Calu3 (cell line): Measurements from ENCODE around the gene CNKSR3. TPM values are rescaled to one million over a fixed set of nuclear protein-coding genes. Genes with fewer than 3 reads are reported as not detected.

ENCODE experiments used
- BruUV-seq: library from RNA; stranded (reverse); fragments of 400-500 nt; replicated peaks from 2 replicates; lab custom pipeline; 2021; lab: Mats Ljungman, UMichigan
- CTCF ChIA-PET: fragments of 300-600 bp; sonication (Branson Sonifier 250); formaldehyde crosslinking; loops from one replicate; lab custom pipeline; 2022; ENCODE audit warnings: antibody characterized with exemption; lab: Charles Lee
- DNase-seq: peaks from one replicate; pipeline ENCODE4 v3.0.0; 2022
- H3K27ac Mint-ChIP-seq: one replicate; pipeline ENCODE4 v1.8.0; 2022; ENCODE audit warnings: mixed read lengths; ENCODE audit not compliant: unreplicated experiment
- H3K27me3 Mint-ChIP-seq: one replicate; pipeline ENCODE4 v1.8.0; 2022; ENCODE audit warnings: mixed read lengths; ENCODE audit not compliant: unreplicated experiment
- H3K36me3 Mint-ChIP-seq: one replicate; pipeline ENCODE4 v1.8.0; 2022; ENCODE audit warnings: mild to moderate bottlenecking, moderate library complexity, mixed read lengths; ENCODE audit not compliant: insufficient read depth, unreplicated experiment
- H3K4me1 Mint-ChIP-seq: one replicate; pipeline ENCODE4 v1.8.0; 2022; ENCODE audit warnings: mild to moderate bottlenecking, low read depth, mixed read lengths; ENCODE audit not compliant: unreplicated experiment
- H3K4me3 Mint-ChIP-seq: one replicate; pipeline ENCODE4 v1.8.0; 2022; ENCODE audit warnings: mild to moderate bottlenecking, low read depth, moderate library complexity, mixed read lengths; ENCODE audit not compliant: unreplicated experiment
- H3K9me3 Mint-ChIP-seq: one replicate; pipeline ENCODE4 v1.8.0; 2022; ENCODE audit warnings: low read depth, mixed read lengths; ENCODE audit not compliant: unreplicated experiment
- intact Hi-C: fragments of 100-400 bp; cut with micrococcal nuclease; formaldehyde crosslinking; loops from one replicate; pipeline ENCODE4 v1.10.0; 2022; ENCODE audit not compliant: unreplicated experiment
- total RNA-seq: library from RNA; stranded (reverse); gene quantifications from 2 replicates; pipeline ENCODE4 v1.2.3, GENCODE V29; 2022
- TF ChIP-seq, protein P1 (sequence below): fragments of 200-600 bp; IDR thresholded peaks from one replicate; pipeline ENCODE4 v1.8.0; 2022; ENCODE audit warnings: antibody characterized with exemption; ENCODE audit not compliant: unreplicated experiment

Gene CNKSR3
- total RNA-seq, 1 experiment from 2014 or later = 4.0 TPM

DNA sequence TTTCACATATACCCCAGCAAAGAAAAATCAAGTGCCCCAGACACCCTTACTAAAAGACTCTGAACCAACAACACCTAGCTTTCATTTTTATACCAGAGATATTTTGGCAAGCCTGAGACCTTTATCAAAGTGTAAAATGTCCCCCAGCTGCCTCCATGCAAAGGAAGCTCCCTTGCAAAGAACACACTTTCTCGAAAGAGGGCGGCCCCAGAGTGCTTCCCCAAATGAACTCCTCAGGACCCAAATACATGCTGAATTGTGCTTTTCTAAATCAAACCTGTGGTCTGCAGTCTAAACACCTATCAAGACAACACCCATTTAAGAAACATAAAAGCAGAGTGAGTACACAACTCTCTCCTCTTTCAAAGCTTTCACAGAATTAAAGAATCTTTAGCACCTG, 154.4 kb downstream of the CNKSR3 start:
- H3K9me3 Mint-ChIP-seq = no peaks in the 10 kb centered on the region
- TF ChIP-seq, protein P1, sequence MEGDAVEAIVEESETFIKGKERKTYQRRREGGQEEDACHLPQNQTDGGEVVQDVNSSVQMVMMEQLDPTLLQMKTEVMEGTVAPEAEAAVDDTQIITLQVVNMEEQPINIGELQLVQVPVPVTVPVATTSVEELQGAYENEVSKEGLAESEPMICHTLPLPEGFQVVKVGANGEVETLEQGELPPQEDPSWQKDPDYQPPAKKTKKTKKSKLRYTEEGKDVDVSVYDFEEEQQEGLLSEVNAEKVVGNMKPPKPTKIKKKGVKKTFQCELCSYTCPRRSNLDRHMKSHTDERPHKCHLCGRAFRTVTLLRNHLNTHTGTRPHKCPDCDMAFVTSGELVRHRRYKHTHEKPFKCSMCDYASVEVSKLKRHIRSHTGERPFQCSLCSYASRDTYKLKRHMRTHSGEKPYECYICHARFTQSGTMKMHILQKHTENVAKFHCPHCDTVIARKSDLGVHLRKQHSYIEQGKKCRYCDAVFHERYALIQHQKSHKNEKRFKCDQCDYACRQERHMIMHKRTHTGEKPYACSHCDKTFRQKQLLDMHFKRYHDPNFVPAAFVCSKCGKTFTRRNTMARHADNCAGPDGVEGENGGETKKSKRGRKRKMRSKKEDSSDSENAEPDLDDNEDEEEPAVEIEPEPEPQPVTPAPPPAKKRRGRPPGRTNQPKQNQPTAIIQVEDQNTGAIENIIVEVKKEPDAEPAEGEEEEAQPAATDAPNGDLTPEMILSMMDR = no peak
- H3K27ac Mint-ChIP-seq = no peak overlapping the region
- no peak overlapping the region for H3K4me3 Mint-ChIP-seq
- CTCF ChIA-PET = no interaction called here
- H3K36me3 Mint-ChIP-seq = no peaks in the 10 kb centered on the region
- no TSS peak for BruUV-seq
- intact Hi-C loops = no loop called here
- no peaks in the 10 kb centered on the region for H3K4me1 Mint-ChIP-seq
- no peak for DNase-seq
- H3K27me3 Mint-ChIP-seq = peaks cover 40% of the 10 kb centered on the region

DNA sequence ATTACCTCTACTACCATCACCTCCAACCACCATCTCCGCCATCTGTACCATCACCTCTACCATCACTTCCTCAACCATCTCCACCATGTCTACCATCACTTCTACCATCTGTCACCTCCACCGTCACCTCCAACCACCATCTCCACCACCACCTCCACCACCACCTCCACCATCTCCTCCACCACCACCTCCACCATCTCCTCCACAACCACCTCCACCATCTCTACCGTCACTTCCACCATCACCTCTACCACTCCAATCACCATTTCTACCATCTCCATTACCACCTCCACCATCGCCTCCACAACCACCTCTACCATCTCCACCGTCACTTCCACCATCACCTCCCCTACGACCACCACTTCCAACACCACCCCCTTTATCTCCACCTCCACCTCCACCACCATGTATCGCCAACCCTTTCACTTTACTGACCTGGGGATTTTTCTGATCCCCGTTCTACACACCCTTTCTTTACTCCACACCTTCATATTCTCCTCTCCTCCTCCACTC, 156.2 kb downstream of the CNKSR3 start:
- intact Hi-C loops = no loop called here
- H3K4me1 Mint-ChIP-seq = no peaks in the 10 kb centered on the region
- BruUV-seq = no TSS peak
- H3K27ac Mint-ChIP-seq = no peak overlapping the region
- H3K36me3 Mint-ChIP-seq = no peaks in the 10 kb centered on the region
- CTCF ChIA-PET = no interaction called here
- H3K27me3 Mint-ChIP-seq = peaks cover 29% of the 10 kb centered on the region
- H3K4me3 Mint-ChIP-seq = no peak overlapping the region
- DNase-seq = no peak
- TF ChIP-seq, protein P1 = no peak
- no peaks in the 10 kb centered on the region for H3K9me3 Mint-ChIP-seq

DNA sequence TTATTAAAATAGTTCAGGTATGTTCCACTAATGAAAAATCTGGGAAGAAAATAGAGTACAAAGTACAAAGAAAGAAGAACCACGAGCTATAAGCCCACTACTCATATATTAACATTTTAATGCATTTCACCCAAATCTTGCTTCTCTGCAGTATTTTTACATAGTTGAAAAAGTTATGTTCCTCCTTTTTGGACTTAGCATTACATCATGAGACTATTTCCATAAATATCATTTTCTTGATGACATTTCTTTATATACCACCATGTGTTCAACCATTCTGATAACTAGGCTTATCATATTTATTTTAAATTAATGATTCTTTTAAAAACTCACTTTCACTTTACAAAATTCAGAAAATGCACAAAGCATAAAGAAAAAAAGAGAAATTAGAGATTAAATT, 156.9 kb downstream of the CNKSR3 start:
- intact Hi-C loops = no loop called here
- DNase-seq = no peak
- Mint-ChIP-seq H3K27me3 (peaks cover 29% of the 10 kb centered on the region), H3K9me3 (no peaks in the 10 kb centered on the region), H3K4me3 (no peak overlapping the region), H3K36me3 (no peaks in the 10 kb centered on the region), H3K4me1 (no peaks in the 10 kb centered on the region), H3K27ac (no peak overlapping the region)
- no TSS peak for BruUV-seq
- CTCF ChIA-PET = no interaction called here
- TF ChIP-seq, protein P1 = no peak

DNA sequence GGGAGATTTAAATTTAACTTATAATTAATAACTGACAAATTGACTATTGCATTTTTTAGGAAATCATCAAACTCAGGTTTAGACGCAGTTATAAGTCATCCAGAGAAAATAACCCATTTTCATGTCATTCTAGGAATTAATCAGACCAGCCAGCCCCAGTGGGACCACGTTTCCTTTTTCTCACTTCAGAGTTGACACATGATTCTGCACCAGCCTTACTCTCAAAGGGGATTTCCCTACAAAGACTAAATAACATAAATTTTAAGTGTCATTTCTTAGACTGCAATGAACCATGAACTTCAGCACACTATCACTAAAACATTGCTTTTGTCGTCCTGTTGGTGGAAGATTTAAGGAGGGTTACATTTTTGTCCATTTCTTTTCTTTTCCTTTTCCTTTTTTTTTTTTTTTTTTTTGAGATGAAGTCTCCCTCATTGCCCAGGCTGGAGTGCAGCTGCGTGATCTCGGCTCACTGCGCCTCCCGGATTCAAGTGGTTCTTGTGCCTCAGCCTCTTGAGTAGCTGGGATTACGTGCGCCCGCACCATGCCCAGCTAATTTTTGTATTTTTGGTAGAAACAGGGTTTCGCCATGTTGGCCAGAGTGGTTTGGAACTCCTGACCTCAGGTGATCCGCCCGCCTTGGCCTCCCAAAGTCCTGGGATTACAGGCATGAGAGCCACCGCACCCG, 157.4 kb downstream of the CNKSR3 start:
- Mint-ChIP-seq H3K27me3 (peaks cover 29% of the 10 kb centered on the region), H3K4me1 (no peaks in the 10 kb centered on the region), H3K27ac (no peak overlapping the region), H3K9me3 (no peaks in the 10 kb centered on the region), H3K36me3 (no peaks in the 10 kb centered on the region), H3K4me3 (no peak overlapping the region)
- intact Hi-C loops = no loop called here
- CTCF ChIA-PET = no interaction called here
- TF ChIP-seq, protein P1 = no peak
- DNase-seq = no peak
- BruUV-seq = no TSS peak
